ENCODE results near the gene CENPB.
A peak's percentile ranks its signal among the peaks of the same experiment; 100 is the strongest.

Gene CENPB

GRCh38 chr20:3787324-3788014 is 929 bp upstream of the CENPB start:
- no peak for DNase-seq

GRCh38 chr20:3786126-3786484 is 435 bp downstream of the CENPB start:
- peak; percentile 53 for DNase-seq

GRCh38 chr20:3785240-3786125 is 1.1 kb downstream of the CENPB start:
- DNase-seq = no peak

GRCh38 chr20:3784863-3785239 is 1.7 kb downstream of the CENPB start:
- no peak for DNase-seq

GRCh38 chr20:3784216-3784853 is 2.2 kb downstream of the CENPB start:
- no peak for DNase-seq

GRCh38 chr20:3783511-3784195 is 2.9 kb downstream of the CENPB start:
- DNase-seq = no peak

GRCh38 chr20:3783068-3783489 is 3.5 kb downstream of the CENPB start:
- no peak for DNase-seq

GRCh38 chr20:3782597-3782996 is 3.9 kb downstream of the CENPB start:
- DNase-seq = no peak

- peak; percentile 77 for DNase-seq
Measured at GRCh38 chr20:3781153-3781910, 5.2 kb downstream of the CENPB start, which contains the start of gene SPEF1. Gene SPEF1, minus strand, starts transcription at chr20:3781448. Its CDS starts 161 bp downstream, at chr20:3781287.

GRCh38 chr20:3778976-3779375 is 7.6 kb downstream of the CENPB start:
- DNase-seq = no peak

- peak; percentile 55 for DNase-seq
Measured at GRCh38 chr20:3777716-3778629, 8.6 kb downstream of the CENPB start.

- DNase-seq = no peak
Measured at GRCh38 chr20:3777381-3777715, 9.2 kb downstream of the CENPB start.

- no peak for DNase-seq
Measured at GRCh38 chr20:3775457-3776108, 11.0 kb downstream of the CENPB start.

- no peak for DNase-seq
Measured at GRCh38 chr20:3771552-3772058, 14.9 kb downstream of the CENPB start.

GRCh38 chr20:3768342-3769130 is 18.0 kb downstream of the CENPB start:
- peak; percentile 78 for DNase-seq

- DNase-seq = peak; percentile 100
Measured at GRCh38 chr20:3767427-3768341, 18.9 kb downstream of the CENPB start, which contains the start of gene ADISSP. Gene ADISSP, minus strand, starts transcription at chr20:3767753. Its CDS starts 7,653 bp downstream, at chr20:3760100.

- DNase-seq = no peak
Measured at GRCh38 chr20:3767110-3767426, 19.5 kb downstream of the CENPB start.

- DNase-seq = no peak
Measured at GRCh38 chr20:3766422-3767109, 20.0 kb downstream of the CENPB start.
